ENCODE measurements around the gene FGD5. TPM values are rescaled to one million over a fixed set of nuclear protein-coding genes. Genes with fewer than 3 reads are reported as not detected.

The FGD5 gene
- total and polyA plus RNA-seq, 12 donors: 8.9 to 23.4 (median 15.9) TPM

- Histone ChIP-seq H3K9me3 (no peaks in the 10 kb centered on the region), H3K4me1 (peaks cover 2 to 42% (median 29%) of the 10 kb centered on the region in 9 donors), H3K27ac (no peak overlapping the region), H3K4me3 (no peak overlapping the region), H3K36me3 (no peaks in the 10 kb centered on the region), H3K27me3 (peaks cover 0 to 7% (median 0%) of the 10 kb centered on the region in 7 donors)
- TF ChIP-seq CTCF (IDR thresholded peaks at IDR 0.05): no peak
- intact Hi-C loops (cut with DNase I): loop anchor here in 2 of 10 donors (5.0 kb wide), 2 partner anchors 61 to 76 kb away; no protein-coding TSS in a partner anchor
- WGBS, 2 donors: 94 to 95% methylated on average over 9 of the region's 9 CpGs
- DNase-seq (no peak), ATAC-seq (no peak)
Observed at GRCh38 chr3:14801031-14801430, 17.7 kb upstream of the FGD5 start.

- H3K27ac ChIP-seq: peak overlapping the region in 1 of 10 donors; percentile 85
- DNase-seq (no peak), ATAC-seq (no peak)
- no peak overlapping the region for H3K4me3 ChIP-seq
- peaks cover 0 to 6% (median 0%) of the 10 kb centered on the region in 7 donors for H3K27me3 ChIP-seq
- WGBS, 2 donors: 72 to 74% methylated on average over 10 of the region's 10 CpGs
- H3K9me3 ChIP-seq: no peaks in the 10 kb centered on the region
- no peaks in the 10 kb centered on the region for H3K36me3 ChIP-seq
- no peak for TF ChIP-seq CTCF (IDR thresholded peaks at IDR 0.05)
- H3K4me1 ChIP-seq: peaks cover 2 to 43% (median 34%) of the 10 kb centered on the region in 9 donors
- intact Hi-C loops (cut with DNase I): loop anchor here in 2 of 10 donors (5.0 kb wide), 2 partner anchors 60 to 75 kb away; no protein-coding TSS in a partner anchor
Observed at GRCh38 chr3:14801668-14802380, 16.9 kb upstream of the FGD5 start.

GRCh38 chr3:14802381-14802731 lies 16.4 kb upstream of the FGD5 start:
- Histone ChIP-seq H3K4me3 (no peak overlapping the region), H3K4me1 (peaks cover 2 to 48% (median 39%) of the 10 kb centered on the region in 9 donors), H3K9me3 (no peaks in the 10 kb centered on the region), H3K27ac (peak overlapping the region in 1 of 10 donors; percentile 85), H3K36me3 (no peaks in the 10 kb centered on the region), H3K27me3 (peaks cover 0 to 5% (median 0%) of the 10 kb centered on the region in 7 donors)
- ATAC-seq (no peak), DNase-seq (no peak)
- TF ChIP-seq CTCF (IDR thresholded peaks at IDR 0.05): no peak
- 80 to 84% methylated on average over 7 of the region's 7 CpGs for WGBS, 2 donors
- intact Hi-C loops (cut with DNase I): loop anchor here in 2 of 10 donors (5.0 kb wide), 2 partner anchors 60 to 75 kb away; no protein-coding TSS in a partner anchor

GRCh38 chr3:14803101-14803980 lies 15.4 kb upstream of the FGD5 start:
- ATAC-seq: peak; percentile 42 to 75 (median 55)
- peak in 1 of 9 donors; percentile 14 for TF ChIP-seq CTCF (IDR thresholded peaks at IDR 0.05)
- no peaks in the 10 kb centered on the region for H3K9me3 ChIP-seq
- DNase-seq: peak in 1 of 2 donors; percentile 51
- intact Hi-C loops (cut with DNase I): loop anchor here in 2 of 10 donors (5.0 kb wide), 2 partner anchors 59 to 74 kb away; no protein-coding TSS in a partner anchor
- whole genome bisulfite sequencing, 2 donors: 49 to 58% methylated on average over 13 of the region's 13 CpGs
- peaks cover 2 to 53% (median 41%) of the 10 kb centered on the region in 9 donors for H3K4me1 ChIP-seq
- H3K4me3 ChIP-seq: no peak overlapping the region
- H3K27ac ChIP-seq: peak overlapping the region; percentile 52 to 85 (median 73)
- H3K27me3 ChIP-seq: peaks cover 0 to 10% (median 5%) of the 10 kb centered on the region in 7 donors
- H3K36me3 ChIP-seq: no peaks in the 10 kb centered on the region
